ENCODE measurements around the gene GFRA1. TPM values are rescaled to one million over a fixed set of nuclear protein-coding genes. Genes with fewer than 3 reads are reported as not detected.
"Not testable (repeated sequence)": the region's sequence is repeated elsewhere in the genome, so short reads cannot be mapped to it uniquely, and the experiment has no call there.

The GFRA1 gene
- polyA plus RNA-seq, 3 donors = 16.7 to 22.8 (median 22.4) TPM

DNA sequence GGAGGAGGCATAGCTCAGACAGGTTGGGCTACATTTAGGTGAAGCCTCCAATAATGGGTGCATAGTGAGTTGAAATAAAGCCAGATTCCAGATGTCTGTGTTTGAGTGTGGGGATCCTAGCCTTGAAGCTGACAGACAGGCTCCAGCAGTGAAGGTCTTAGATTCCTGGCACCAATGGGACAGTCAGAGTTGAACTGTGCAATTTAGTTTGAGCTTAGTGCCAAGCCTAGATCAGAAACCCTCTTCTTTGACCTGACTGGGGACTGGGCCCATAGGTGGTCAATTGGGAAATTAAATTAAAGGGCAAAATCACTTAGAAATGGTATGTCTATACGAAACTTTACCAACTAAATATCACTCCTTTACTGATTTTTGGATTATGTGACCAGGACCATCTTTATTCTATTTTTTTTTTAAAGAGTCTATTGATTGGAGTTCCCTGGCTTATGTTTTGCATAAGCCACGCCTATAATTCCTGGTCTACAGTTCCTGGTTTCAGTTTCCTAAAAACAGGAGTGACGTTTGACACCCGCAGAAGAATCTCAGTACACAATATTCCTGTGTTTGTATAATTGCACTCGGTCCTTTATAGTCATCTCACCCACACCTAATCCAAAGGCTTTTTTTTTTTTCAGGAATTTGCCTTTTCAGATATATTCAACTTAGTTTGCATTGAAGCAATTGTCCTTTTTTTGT, 201.4 kb downstream of the GFRA1 start:
- DNase-seq = no peak

DNA sequence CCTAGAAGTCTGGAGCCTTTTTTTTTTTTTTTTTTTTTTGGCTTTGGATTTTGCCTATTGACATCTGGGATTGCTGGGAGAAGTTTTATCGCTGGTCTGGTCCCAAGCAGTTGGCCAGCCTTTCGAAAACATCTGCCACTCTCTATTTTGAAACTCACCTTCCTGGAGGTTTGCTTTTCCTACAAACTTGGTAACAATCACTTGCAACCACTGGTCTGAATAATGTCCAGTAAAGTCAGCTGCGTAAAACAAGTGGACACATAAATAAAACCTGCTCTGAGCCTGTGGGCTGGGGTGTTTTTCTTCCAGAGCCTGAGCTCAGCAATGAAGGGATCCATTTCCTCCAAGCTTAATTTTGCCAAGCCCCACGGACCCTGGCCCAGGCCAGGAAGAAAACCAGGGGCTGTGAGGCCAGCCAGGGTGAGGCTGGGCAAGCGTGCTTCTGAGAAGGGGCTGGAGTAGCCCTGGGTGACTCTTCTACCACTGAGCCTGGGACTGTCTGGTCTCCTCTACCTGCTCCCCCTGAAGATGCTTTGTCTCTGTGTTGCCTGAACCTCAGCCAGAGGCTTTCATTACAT, 202.2 kb downstream of the GFRA1 start:
- no peak for DNase-seq

DNA sequence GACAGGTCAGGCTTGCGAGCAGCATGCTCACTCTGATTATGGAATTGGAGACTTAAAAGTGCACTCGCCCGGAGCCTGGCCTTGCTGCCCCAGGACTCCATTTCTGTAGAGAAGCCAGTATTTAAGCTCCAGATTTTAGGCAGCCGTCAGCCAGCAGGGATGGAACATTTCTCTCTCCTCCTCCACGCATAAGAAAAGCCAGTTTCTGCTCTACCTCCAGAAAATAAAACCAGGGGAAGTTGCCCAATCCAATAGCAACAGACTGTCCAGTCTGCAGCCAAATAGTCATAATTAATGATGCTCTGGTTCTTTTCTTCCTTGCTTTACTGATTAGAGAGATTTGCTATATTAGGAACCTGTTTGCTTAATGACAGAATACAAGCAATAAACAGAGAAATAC, 203.2 kb downstream of the GFRA1 start:
- DNase-seq = no peak

DNA sequence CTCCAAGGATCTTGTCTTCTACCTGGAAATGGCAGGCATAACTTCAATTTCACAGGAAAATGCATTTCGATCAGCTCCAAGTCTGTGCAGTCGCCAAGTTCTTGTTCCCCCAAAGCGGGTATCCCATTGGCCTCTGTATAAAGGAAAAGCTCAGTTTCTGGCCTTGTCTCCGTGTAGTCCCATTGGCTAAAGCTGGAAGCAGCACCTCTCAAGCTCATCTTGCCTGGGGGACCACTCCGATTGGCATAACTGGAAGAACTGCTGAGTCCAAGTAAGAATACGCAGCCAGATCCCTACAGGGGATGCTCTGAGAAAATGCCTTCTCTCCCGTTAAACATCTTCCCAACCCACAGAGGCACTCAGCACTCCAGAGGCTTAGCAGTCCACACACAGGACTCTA, 205.2 kb downstream of the GFRA1 start:
- DNase-seq = no peak

DNA sequence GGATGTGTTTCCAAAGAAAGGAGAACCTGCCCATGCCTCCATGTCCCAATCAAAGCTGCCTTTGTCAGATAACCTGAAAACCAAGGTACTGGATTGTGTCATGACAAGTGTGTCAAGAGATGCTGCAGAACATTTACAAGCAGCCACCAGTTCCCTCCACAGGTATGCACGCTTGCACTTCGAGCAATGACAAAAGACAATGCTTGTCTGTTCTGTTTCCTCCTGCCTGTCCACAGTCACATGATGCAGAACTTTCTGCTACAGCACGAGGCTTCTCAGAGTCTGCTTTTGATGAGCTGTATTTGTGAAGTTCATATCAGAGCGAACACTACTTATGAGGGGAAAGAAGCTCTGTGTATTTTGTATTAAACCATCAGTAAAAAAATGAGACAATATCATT, 209.9 kb downstream of the GFRA1 start:
- DNase-seq = no peak

DNA sequence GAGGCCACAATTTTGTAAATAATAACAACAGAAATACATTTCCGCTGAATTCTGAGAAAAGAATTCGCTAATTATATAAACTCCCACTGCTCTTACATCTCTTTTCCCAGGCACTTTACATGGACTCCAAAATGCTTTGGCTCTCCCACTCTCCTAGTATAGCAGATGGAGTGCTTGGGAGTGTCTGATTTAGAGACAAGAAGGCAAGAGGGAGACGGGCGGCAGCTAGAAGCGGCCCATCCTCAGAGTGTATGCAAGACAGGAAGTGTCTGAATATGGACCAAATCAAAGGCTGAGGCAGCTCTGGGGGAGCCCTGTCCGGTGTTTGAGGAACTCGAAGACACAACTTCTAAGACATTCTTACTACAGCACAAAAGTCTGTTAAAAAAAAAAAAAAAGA, 212.1 kb downstream of the GFRA1 start:
- DNase-seq = no peak

DNA sequence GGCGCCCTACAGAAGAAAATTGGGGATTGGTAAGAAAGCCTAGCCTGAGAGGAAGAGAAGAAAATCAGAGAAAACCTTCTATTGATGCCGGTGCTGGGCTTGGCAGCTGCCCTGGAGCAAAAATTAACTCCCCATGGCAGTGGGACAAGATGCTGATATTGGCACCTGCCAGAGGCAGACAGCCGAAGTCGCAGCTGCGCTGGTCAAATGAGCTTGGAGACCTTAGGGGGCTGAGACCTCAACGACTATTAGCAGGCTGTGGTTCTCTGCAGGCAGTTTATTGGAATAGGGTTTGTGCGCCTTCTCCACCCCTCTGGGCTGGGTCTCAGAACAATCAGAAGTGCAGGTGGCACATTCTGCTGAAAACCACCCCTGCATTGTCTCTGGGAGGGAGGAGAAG, 213.7 kb downstream of the GFRA1 start:
- DNase-seq = no peak

DNA sequence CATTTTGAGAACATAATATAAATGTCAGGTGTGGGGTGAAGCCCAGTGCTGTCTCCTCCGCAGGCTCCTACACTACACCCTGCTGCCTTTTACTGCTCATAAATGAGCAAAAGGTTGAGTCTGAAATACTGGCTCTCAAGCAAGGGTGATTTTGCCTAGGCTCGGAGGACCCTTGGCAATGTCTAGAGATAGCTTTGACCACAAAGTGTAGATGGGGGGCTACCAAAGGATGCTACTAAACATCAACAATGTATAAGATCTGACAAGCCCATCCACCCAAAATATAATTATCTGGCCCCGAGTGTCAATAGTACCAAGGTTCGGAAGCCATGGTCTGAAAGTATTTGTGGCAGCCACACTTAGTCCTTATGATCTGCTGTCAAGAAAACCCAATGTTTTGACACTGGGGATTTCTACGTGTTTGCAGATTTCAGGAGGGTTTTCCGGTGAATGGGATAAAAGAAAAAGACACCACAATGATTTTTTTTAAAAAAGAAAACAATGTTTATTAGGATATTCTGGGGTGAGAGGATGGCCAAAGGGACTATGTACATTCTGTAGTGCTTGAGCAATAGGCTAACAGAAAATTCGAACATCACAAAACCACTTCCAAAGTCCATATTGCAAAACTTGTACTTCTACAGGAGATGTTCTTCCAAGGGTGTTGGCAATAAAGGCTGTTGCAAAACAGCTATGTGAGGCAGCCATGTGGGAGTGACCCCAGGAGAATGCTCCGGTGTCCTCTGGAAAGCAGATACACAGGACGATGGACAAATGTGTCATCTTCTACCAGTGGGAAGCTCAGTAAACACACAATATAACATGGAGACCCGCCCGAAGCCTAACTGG, 216.3 kb downstream of the GFRA1 start:
- no peak for DNase-seq

DNA sequence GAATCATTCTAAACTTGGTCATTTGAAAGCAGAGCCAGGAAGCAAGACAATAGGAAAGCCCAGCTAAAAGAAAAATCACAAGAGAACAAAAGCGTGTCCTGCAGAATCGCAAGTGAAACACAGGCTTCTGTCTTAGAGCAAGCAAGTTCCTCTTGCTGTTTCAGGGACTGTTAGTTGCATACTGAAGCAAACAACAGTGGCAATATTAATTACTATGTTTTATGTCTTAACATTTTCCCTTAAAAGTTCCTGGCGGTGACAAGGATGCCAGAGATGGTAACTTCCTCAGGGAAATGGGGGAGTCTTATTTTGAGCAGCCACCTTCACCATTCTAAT, 217.1 kb downstream of the GFRA1 start:
- no peak for DNase-seq

DNA sequence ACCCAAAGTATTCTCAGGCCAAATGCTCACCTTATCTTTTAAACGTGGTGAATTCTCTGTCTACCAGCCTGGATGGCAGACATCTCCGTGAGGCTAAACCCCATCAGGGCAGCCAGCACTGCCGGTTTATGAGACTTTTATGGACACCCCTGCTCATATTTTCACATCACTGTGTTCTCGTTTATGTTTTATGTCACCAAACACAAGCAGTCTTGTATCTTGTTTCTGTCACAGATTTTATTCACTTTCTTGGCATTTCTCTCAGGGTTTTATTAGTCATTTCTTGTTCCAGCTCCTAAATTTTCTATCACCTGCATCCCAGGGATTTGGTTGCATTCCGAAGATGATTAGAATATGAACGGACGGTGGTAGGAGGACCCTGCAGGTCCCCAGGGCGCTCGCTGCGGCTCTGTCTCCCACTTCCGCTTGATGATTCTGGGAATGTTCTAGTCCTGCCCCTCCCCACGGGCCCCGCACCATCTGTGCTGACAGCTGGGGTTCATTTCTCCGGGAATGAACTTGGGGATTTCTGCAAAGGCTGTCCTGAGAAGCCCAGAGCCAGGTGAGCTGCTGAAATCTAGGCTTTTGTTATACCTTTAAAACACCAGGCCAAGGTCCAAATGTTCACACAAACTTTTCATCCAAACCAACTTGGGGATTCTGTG, 217.6 kb downstream of the GFRA1 start:
- DNase-seq = no peak

DNA sequence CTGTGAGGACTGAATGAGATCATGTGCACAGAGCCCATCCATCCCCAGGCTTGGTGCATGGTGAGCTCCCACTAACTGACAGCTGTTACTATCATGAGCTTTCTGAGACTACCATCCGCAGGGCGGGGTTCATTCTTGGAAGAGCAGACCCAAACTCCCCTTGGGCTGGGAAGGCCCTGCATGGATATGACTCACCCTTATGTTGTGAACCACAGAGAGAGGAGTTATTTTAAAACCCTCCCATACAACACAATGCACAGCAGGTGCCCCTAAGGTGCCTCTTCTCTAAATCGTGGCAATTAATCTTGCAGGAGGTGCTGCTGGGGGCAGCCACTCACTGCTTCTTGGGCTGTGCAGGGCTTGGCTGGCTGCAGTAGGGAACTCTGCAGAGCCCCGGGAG, 219.1 kb downstream of the GFRA1 start:
- no peak for DNase-seq

DNA sequence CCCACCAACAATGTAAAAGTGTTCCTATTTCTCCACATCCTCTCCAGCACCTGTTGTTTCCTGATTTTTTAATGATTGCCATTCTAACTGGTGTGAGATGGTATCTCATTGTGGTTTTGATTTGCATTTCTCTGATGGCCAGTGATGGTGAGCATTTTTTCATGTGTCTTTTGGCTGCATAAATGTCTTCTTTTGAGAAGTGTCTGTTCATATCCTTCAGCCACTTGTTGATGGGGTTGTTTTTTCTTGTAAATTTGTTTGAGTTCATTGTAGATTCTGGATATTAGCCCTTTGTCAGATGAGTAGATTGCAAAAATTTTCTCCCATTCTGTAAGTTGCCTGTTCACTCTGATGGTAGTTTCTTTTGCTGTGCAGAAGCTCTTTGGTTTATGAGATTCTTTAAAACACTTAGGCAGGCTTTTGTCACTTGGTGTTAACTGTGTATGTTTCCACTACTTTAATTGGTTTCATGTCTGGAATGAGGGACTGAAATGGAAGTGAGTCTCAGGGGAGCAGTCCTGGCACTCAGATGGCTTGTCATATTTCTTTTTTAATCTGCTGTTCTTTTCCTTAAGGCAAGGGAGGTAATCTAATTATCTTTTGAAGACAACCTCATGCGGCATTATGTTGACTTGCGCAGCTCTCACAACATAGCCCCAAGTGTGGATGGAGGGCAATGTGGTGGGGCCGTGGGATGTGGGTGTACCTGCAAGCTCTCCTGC, 219.8 kb downstream of the GFRA1 start:
- DNase-seq = not testable (repeated sequence)

DNA sequence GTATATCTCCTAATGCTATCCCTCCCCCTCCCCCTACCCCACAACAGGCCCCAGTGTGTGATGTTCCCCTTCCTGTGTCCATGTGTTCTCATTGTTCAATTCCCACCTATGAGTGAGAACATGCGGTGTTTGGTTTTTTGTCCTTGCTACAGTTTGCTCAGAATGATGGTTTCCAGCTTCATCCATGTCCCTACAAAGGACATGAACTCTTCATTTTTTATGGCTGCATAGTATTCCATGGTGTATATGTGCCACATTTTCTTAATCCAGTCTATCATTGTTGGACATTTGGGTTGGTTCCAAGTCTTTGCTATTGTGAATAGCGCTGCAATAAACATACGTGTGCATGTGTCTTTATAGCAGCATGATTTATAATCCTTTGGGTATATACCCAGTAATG, 220.5 kb downstream of the GFRA1 start:
- not testable (repeated sequence) for DNase-seq

DNA sequence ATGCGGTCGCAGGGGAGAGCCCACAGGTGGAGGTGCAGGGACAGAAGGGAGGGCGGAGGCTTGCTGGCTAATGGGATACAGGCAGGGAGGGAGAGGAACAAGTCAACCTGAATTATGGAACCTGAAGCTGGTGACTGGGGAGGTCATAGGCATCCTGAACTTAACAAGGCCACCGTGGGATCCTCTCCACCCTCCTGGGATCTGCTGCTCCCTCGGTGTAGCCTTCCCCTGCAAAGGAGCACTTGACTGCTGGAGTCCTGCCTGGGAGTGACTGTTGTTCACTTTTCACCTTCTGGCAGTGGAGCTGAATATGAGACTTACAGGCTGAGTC, 223.1 kb downstream of the GFRA1 start:
- no peak for DNase-seq

DNA sequence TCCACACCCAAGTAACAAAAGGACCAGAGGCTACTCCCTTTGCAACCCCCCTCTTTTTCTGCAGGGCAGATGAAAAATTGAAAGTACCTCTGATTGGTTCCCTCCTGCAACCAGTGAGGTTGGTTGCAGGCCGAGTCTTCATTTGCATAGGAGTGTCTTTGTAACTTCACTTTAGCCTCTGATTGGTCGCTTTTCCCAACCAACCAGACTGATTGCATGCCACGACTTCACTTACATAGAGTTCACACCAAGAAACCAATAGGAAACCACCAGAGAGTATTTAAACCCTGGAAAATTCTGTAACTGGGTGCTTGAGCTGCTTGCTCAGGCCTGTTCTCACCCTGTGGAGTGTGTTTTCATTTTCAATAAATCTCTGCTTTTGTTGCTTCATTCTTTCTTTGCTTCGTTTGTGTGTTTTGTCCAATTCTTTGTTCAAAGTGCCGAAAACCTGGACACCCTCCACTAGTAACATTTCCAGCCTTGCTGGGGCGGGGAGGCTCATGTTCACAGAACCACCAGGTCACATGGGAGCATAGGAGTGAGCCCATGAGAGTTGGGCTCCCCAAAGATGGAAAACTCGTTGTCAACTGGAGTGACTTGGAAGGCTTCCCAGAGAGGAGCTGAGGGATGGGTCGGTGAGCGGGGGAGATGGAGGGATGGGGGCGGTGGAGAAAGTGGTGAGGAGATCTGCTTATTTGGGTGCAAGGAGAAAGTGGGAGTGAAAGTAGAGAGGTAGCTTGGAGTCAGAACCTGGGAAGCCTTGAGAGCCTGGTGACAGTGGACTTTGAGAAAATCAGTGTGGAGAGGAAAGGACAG, 223.6 kb downstream of the GFRA1 start:
- DNase-seq = no peak

DNA sequence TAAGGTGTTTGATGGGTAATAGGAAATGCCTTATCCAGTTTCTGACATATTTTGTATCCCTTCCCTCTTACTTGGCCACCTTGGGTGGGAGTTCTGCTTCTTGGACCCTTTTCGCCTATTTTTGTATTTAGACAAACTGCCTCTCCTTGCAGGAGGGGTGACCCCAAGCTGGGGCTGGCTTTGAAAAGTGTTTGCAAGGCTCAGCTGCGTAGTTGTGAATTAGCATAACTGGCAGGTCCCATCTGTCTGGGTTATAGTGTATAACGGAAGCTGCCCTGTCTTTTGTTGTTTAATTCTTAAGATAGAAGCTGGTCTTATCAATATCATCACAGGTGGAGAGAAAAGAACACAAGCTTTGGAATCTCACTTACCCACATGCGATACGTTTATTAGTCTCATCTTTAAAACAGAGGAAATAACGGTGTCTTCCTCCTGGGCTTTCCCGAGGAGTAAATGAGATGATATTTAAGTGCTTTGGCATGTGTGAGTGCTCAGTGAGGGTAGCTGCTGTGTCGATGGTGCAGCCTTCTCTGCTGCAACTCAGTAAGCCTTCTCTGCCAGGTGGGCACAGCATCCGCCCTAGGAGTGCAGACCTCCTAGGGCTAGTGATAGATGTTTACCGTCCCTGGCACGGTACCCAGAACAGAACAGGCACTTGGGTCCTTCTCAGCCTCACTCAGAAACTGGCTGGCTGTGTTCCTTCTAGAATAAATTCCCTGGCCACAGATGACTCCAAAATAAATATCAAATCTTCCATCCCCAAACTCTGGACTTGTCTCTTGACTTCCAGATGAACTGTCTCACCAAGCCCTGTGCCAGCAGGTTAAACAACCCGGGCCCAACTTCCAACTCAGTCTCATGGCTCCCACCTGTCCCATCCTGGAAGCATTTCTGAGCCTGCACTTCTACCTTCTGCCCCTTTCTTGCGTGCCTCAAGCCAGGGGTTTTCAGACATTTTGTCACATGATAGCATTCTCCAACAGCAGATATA, 227.3 kb downstream of the GFRA1 start:
- DNase-seq = no peak

DNA sequence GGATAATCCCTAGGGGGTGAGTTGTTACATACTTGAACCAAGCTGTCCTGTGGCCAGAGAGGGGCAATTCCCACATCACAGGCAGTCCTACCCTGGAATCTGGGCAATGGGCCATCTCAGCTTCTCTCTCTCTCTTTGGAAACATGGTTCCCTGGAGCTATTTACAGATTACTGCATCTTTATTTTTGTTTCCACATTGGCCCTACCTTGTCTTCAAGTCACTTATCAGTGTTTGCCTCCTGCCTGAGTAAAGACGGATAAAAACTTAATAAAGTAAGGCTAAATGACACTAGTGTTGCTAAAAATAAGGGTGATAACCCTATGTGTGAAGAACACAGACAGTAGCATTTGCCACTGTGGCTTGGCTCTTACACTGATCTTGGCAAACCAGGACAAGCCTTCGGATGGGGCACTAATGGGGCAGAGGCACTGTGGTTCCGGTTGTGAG, 228.2 kb downstream of the GFRA1 start:
- DNase-seq = no peak

DNA sequence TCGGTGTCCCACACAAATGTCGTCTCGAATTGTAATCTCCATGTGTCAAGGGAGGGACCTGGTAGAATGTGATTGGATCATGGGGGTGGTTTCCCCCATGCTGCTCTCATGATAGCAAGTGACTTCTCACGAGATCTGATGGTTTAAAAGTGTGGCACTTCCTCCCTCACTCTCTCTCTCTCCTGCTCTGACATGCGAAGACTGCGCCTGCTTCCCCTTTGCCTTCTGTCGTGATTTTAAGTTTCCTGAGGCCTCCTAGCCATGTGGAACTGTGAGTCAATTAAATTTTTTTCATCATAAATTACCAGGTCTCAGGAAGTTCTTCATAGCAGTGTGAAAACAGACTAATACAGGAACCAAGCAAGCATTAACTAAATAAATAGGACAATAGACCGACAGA, 229.1 kb downstream of the GFRA1 start:
- no peak for DNase-seq

DNA sequence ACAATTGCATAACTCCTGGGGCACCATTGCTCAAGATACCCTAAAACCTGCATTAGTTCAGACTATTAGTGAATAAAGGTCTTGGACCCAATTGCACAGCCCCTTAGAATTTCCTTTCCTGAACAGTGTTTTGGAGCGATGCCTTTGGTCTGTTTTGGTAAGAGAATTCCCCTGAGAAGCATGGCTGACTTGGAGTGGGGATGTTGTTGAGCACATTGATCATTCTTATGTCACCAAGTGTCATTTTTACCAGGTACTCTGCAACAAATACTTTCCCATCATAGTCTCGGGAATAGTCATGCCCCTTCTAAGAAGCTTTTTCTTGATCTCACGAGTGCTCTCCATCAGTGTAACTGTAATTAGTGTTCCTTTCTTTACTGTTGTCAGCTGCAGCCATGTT, 229.7 kb downstream of the GFRA1 start:
- DNase-seq = no peak

DNA sequence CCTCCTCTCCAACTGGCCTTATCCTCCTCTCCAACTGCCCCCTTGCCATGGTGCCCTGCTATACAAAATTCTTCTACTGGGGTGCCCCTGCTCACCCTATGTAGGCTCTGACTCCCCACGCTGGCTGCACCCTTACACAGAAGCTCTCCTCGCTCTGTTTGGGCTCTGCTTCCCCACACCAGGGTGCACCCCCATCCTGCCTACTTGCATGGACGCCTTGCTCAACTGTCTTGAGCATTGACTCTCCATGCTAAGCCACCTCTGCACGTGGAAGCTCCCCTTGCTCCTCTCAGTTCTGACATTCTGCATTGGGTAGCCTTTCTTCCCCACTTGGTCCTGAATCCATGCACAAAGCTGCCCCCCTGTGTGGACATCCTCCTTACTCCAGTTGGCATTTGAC, 231.1 kb downstream of the GFRA1 start:
- no peak for DNase-seq
